ENCODE results near the gene NTMT1.

Gene NTMT1

DNA sequence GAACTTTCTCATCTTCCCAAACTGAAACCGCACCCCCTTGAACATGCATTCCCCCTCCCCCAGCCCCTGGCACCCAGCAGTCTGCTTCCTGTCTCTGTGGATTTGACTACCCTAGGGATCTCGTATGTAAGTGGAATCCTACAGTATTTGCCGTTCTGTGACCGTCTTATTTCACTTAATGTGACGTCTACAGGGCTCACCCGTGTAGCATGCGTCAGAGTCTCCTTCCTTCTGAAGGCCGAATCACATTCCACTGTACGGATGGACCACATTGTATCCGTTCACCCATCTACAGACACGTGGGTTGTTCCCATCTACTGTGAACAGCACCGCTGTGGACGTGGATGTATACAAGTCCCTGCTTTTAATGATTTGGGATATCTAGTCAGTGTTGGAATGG is 44.0 kb downstream of the NTMT1 start:
- DNase-seq (ENCODE audit: low read depth, low spot score): no peak

DNA sequence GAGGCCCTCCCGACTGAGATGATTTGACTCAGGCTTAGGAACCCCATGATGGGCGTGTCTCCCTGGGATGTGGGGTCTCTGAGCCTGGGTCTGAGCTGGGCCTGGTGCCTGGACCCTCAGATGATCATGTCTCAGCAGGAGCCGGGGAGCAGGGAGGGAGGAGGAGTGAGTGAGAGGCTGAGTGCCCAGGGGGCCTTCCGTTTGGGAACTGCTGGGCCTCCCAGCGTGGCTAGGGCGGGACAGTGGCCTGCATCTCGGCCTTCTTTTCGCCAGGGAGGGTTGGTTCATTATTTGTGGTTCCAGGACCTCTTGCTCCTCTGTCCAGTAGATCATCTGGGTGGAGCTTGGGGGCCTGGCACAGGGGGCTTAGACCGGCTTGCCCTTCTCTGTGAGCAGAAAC is 45.1 kb downstream of the NTMT1 start:
- Histone ChIP-seq H3K9ac (ENCODE audit: insufficient read length, low read depth) (no peak overlapping the region), H3K9me3 (ENCODE audit: insufficient read depth, low read length) (no peaks in the 10 kb centered on the region), H3K4me3 (ENCODE audit: insufficient read length, low read depth) (no peak overlapping the region), H3K36me3 (ENCODE audit: insufficient read depth, insufficient read length, low read length) (no peaks in the 10 kb centered on the region), H3K4me1 (ENCODE audit: insufficient read depth, insufficient read length) (peaks cover 29% of the 10 kb centered on the region), H3K27me3 (ENCODE audit: insufficient read depth, insufficient read length) (no peaks in the 10 kb centered on the region)
- TF ChIP-seq SUZ12 (IDR thresholded peaks at IDR 0.05; ENCODE audit: extremely low read depth, insufficient read depth, insufficient read length): no peak
- TF ChIP-seq YY1 (IDR thresholded peaks at IDR 0.05; ENCODE audit: insufficient read depth, insufficient read length): no peak
- no peak for TF ChIP-seq ZNF274 (IDR thresholded peaks at IDR 0.05; ENCODE audit: low read depth, low read length)
- DNase-seq (ENCODE audit: low read depth, low spot score): no peak

More for the DNA sequence above, 44.0 kb downstream of the NTMT1 start:
- Histone ChIP-seq H3K9ac (ENCODE audit: insufficient read length, low read depth) (no peak overlapping the region), H3K27me3 (ENCODE audit: insufficient read depth, insufficient read length) (no peaks in the 10 kb centered on the region), H3K9me3 (ENCODE audit: insufficient read depth, low read length) (no peaks in the 10 kb centered on the region), H3K4me3 (ENCODE audit: insufficient read length, low read depth) (no peak overlapping the region), H3K36me3 (ENCODE audit: insufficient read depth, insufficient read length, low read length) (no peaks in the 10 kb centered on the region), H3K4me1 (ENCODE audit: insufficient read depth, insufficient read length) (peaks cover 20% of the 10 kb centered on the region)
- no peak for TF ChIP-seq SUZ12 (IDR thresholded peaks at IDR 0.05; ENCODE audit: extremely low read depth, insufficient read depth, insufficient read length)
- no peak for TF ChIP-seq YY1 (IDR thresholded peaks at IDR 0.05; ENCODE audit: insufficient read depth, insufficient read length)
- TF ChIP-seq ZNF274 (IDR thresholded peaks at IDR 0.05; ENCODE audit: low read depth, low read length): no peak

DNA sequence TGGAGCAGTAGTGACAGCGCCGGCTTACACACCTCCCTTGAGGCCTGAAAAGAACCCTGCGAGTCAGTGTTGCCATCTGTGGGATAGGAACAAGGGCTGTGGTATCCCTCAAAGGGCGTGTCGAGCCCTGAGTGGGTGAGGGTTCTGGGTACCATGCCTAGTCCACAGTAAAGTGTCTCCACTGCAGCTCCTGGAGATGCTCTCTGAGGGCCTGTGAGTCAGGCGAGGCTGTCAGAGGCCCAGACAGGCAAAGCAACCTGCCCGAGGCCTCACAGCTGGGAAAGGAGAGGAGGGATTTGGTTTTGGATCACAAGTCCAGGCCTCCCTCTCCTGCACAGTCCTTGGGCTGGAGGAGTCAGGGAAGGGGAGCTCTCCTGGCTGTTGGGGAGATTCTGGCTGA is 45.6 kb downstream of the NTMT1 start:
- H3K9ac ChIP-seq (ENCODE audit: insufficient read length, low read depth): no peak overlapping the region
- no peaks in the 10 kb centered on the region for H3K27me3 ChIP-seq (ENCODE audit: insufficient read depth, insufficient read length)
- no peaks in the 10 kb centered on the region for H3K36me3 ChIP-seq (ENCODE audit: insufficient read depth, insufficient read length, low read length)
- H3K4me3 ChIP-seq (ENCODE audit: insufficient read length, low read depth): no peak overlapping the region
- no peaks in the 10 kb centered on the region for H3K9me3 ChIP-seq (ENCODE audit: insufficient read depth, low read length)
- TF ChIP-seq ZNF274 (IDR thresholded peaks at IDR 0.05; ENCODE audit: low read depth, low read length) (no peak), SUZ12 (IDR thresholded peaks at IDR 0.05; ENCODE audit: extremely low read depth, insufficient read depth, insufficient read length) (no peak), YY1 (IDR thresholded peaks at IDR 0.05; ENCODE audit: insufficient read depth, insufficient read length) (no peak)
- H3K4me1 ChIP-seq (ENCODE audit: insufficient read depth, insufficient read length): peaks cover 30% of the 10 kb centered on the region
- no peak for DNase-seq (ENCODE audit: low read depth, low spot score)

DNA sequence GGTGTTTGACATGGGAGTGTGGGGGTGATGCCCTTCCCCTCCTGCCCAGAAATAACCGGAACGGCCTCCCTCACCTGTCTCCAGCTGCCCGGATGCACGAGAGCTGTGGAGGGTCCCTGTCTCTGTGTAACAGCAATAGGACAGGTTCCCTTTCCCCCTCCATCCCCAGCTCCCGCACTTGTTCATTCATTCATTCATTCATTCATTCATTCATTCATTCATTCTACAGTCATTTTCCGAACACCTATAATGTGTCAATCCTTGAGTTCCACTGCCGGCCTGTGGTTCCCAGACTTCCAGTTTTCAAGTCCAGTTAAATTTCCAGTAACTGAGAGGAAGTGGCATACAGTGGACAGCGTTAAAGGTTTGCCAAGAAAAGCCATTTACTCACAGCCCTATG is 46.7 kb downstream of the NTMT1 start:
- Histone ChIP-seq H3K9ac (ENCODE audit: insufficient read length, low read depth) (no peak overlapping the region), H3K36me3 (ENCODE audit: insufficient read depth, insufficient read length, low read length) (no peaks in the 10 kb centered on the region), H3K4me1 (ENCODE audit: insufficient read depth, insufficient read length) (peaks cover 31% of the 10 kb centered on the region), H3K4me3 (ENCODE audit: insufficient read length, low read depth) (no peak overlapping the region), H3K9me3 (ENCODE audit: insufficient read depth, low read length) (no peaks in the 10 kb centered on the region), H3K27me3 (ENCODE audit: insufficient read depth, insufficient read length) (no peaks in the 10 kb centered on the region)
- no peak for TF ChIP-seq YY1 (IDR thresholded peaks at IDR 0.05; ENCODE audit: insufficient read depth, insufficient read length)
- TF ChIP-seq ZNF274 (IDR thresholded peaks at IDR 0.05; ENCODE audit: low read depth, low read length): no peak
- no peak for TF ChIP-seq SUZ12 (IDR thresholded peaks at IDR 0.05; ENCODE audit: extremely low read depth, insufficient read depth, insufficient read length)
- no peak for DNase-seq (ENCODE audit: low read depth, low spot score)

DNA sequence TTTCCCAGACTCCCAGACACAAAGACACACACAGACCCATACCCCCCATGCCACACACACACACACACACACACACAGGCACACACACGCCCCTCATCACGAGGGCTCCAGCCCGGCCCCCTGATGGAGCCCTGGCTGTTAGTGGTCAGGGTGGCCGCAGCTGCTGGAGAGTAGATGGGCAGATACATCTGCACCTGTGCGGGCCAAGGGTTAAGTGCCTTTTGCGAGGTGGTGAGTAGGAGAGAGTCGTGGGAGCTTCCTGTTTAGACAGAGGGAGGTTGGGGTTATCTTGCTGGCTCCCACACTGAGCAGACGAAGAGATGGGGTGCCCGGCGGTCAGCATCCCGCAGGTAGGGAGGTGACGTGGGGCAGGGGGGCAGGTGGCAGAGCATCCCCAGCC is 47.6 kb downstream of the NTMT1 start:
- DNase-seq (ENCODE audit: low read depth, low spot score): no peak
- TF ChIP-seq ZNF274 (IDR thresholded peaks at IDR 0.05; ENCODE audit: low read depth, low read length): no peak
- TF ChIP-seq YY1 (IDR thresholded peaks at IDR 0.05; ENCODE audit: insufficient read depth, insufficient read length): no peak
- TF ChIP-seq SUZ12 (IDR thresholded peaks at IDR 0.05; ENCODE audit: extremely low read depth, insufficient read depth, insufficient read length): no peak
- Histone ChIP-seq H3K27me3 (ENCODE audit: insufficient read depth, insufficient read length) (no peaks in the 10 kb centered on the region), H3K4me3 (ENCODE audit: insufficient read length, low read depth) (no peak overlapping the region), H3K9me3 (ENCODE audit: insufficient read depth, low read length) (no peaks in the 10 kb centered on the region), H3K36me3 (ENCODE audit: insufficient read depth, insufficient read length, low read length) (no peaks in the 10 kb centered on the region), H3K4me1 (ENCODE audit: insufficient read depth, insufficient read length) (peaks cover 30% of the 10 kb centered on the region), H3K9ac (ENCODE audit: insufficient read length, low read depth) (no peak overlapping the region)

DNA sequence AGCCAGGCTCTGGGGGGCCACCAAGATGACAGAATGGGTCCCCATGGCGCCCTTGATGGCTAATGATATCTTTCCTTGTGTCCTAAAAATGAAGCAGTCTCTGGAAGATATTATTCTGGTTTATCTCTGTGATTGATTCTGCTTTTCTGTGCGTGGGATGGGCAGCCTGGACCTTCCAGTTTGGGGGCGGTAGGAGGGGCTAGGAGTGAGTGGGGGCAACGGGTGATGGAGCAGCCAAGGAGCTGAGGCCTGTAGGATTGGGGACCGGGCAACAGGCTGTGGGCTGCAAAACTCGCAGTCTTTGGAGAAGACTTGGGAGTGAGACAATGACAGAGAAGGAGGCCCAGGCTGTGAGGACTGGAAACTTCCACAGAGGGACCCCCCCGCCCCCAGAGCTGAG is 48.3 kb downstream of the NTMT1 start:
- H3K9ac ChIP-seq (ENCODE audit: insufficient read length, low read depth): no peak overlapping the region
- TF ChIP-seq SUZ12 (IDR thresholded peaks at IDR 0.05; ENCODE audit: extremely low read depth, insufficient read depth, insufficient read length) (no peak), YY1 (IDR thresholded peaks at IDR 0.05; ENCODE audit: insufficient read depth, insufficient read length) (no peak), ZNF274 (IDR thresholded peaks at IDR 0.05; ENCODE audit: low read depth, low read length) (no peak)

DNA sequence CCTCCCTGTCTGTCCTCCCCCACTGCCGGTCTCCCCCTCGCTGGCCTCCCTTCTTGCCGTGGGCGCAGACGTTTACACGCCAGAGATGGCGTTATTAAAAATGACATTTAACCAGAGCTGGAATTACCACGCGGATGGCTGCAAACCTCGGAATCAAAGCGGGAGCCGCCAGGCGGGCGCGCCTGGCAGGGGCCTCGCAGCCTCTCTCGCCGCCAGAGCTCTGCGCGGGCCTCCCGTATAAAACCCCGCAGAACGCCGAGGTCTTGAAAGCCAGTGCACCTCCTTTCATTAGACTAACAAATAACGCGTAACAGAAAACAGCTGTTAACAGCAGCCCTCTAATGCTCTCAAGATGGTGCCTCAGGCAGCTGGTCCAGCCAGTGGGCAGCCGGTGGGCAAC is 49.7 kb downstream of the NTMT1 start:
- TF ChIP-seq ZNF274 (IDR thresholded peaks at IDR 0.05; ENCODE audit: low read depth, low read length): no peak
- TF ChIP-seq YY1 (IDR thresholded peaks at IDR 0.05; ENCODE audit: insufficient read depth, insufficient read length): no peak
- TF ChIP-seq SUZ12 (IDR thresholded peaks at IDR 0.05; ENCODE audit: extremely low read depth, insufficient read depth, insufficient read length): no peak
- Histone ChIP-seq H3K4me1 (ENCODE audit: insufficient read depth, insufficient read length) (peaks cover 32% of the 10 kb centered on the region), H3K9ac (ENCODE audit: insufficient read length, low read depth) (no peak overlapping the region), H3K36me3 (ENCODE audit: insufficient read depth, insufficient read length, low read length) (no peaks in the 10 kb centered on the region), H3K27me3 (ENCODE audit: insufficient read depth, insufficient read length) (no peaks in the 10 kb centered on the region), H3K4me3 (ENCODE audit: insufficient read length, low read depth) (no peak overlapping the region), H3K9me3 (ENCODE audit: insufficient read depth, low read length) (no peaks in the 10 kb centered on the region)
- no peak for DNase-seq (ENCODE audit: low read depth, low spot score)

More for the DNA sequence above, 48.3 kb downstream of the NTMT1 start:
- DNase-seq (ENCODE audit: low read depth, low spot score): no peak
- H3K4me1 ChIP-seq (ENCODE audit: insufficient read depth, insufficient read length): peaks cover 34% of the 10 kb centered on the region
- no peak overlapping the region for H3K4me3 ChIP-seq (ENCODE audit: insufficient read length, low read depth)
- H3K36me3 ChIP-seq (ENCODE audit: insufficient read depth, insufficient read length, low read length): no peaks in the 10 kb centered on the region
- H3K9me3 ChIP-seq (ENCODE audit: insufficient read depth, low read length): no peaks in the 10 kb centered on the region
- H3K27me3 ChIP-seq (ENCODE audit: insufficient read depth, insufficient read length): no peaks in the 10 kb centered on the region
